ENCODE measurements around the gene AKAP13.

- TF ChIP-seq EP300 (IDR thresholded peaks at IDR 0.05) (no peak), CTCF (IDR thresholded peaks at IDR 0.05) (no peak), REST (IDR thresholded peaks at IDR 0.05) (no peak), HDAC2 (IDR thresholded peaks at IDR 0.05) (no peak), POLR2A (IDR thresholded peaks at IDR 0.05; ENCODE audit: low read length) (no peak), ZC3H11A (IDR thresholded peaks at IDR 0.05) (no peak), CEBPB (IDR thresholded peaks at IDR 0.05) (no peak), NFE2L2 (conservative IDR thresholded peaks at IDR 0.05; ENCODE audit: low read length) (no peak), EHF (CRISPR knock-in tag; IDR thresholded peaks at IDR 0.05) (no peak), MAX (IDR thresholded peaks at IDR 0.05) (no peak), RCOR1 (IDR thresholded peaks at IDR 0.05; ENCODE audit: low read depth, low read length) (no peak)
Measured at GRCh38 chr15:85673326-85673725, 292.9 kb downstream of the AKAP13 start.
